ENCODE results near the gene POLA2.
A peak's percentile ranks its signal among the peaks of the same experiment; 100 is the strongest.
"Not testable (repeated sequence)": the region's sequence is repeated elsewhere in the genome, so short reads cannot be mapped to it uniquely, and the experiment has no call there.

POLA2 gene

GRCh38 chr11:65241692-65242091 is 20.1 kb upstream of the POLA2 start:
- DNase-seq (ENCODE audit: low read depth) = no peak

- no peak for DNase-seq (ENCODE audit: low read depth)
These were observed 19.4 kb upstream of the POLA2 start for GRCh38 chr11:65242389-65242788.

- DNase-seq (ENCODE audit: low read depth) = no peak
These were observed 18.0 kb upstream of the POLA2 start for GRCh38 chr11:65243797-65244196.

DNA sequence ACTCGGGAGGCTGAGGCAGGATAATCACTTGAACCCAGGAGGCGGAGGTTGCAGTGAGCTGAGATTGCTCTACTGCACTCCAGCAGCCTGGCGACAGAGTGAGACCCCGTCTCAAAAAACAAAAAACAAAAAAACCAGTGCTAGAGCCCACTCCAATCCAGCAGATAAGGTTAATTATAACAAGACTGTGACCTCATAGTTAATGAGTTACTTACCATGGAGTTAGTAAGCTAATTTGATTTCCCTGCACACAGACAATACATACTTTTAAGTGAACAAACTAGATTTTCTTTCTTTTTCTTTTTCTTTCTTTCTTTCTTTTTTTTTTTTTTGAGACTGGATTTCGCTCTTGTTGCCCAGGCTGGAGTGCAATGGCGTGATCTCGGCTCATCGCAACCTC is 16.7 kb upstream of the POLA2 start:
- DNase-seq (ENCODE audit: low read depth) = not testable (repeated sequence)

DNA sequence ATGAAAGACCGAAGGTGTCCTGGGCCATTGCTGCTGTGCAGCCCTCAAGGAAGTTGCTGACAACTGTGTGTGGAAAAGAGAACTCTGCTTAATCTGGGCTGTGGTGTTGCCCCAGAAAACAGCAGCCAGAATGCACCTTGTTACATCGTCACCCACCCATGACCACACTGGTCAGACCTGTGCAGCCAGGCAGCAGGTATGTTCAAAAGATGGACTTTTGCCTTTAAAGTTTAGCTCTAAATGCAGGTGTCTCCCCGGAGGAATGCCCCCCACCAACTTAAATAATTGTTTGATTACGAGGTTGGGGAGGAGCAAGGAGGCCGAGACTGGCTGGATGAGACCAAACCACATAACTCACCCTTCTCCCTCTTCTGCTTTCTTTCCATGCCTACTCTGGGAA is 15.3 kb upstream of the POLA2 start:
- DNase-seq (ENCODE audit: low read depth) = no peak

GRCh38 chr11:65248184-65248710 is 13.5 kb upstream of the POLA2 start:
- DNase-seq (ENCODE audit: low read depth) = not testable (repeated sequence)

DNA sequence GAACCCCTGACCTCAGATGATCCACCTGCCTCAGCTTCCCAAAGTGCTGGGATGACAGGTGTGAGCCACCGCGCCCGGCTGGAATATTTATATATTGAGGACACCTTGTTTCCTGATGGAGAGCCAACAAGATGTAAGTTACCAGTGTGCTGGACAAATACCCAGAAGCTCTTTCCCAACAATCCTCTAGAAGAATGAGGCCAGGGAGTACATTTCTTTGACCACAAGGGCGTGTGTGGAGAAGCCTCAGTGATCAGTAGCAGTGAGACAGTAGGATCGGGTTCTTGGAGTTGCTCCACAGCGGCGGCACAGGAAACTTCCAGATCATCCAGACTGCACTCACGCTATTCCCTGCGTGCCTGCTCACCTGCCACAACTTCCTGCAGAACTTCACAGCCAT is 10.3 kb upstream of the POLA2 start:
- no peak for DNase-seq (ENCODE audit: low read depth)

DNA sequence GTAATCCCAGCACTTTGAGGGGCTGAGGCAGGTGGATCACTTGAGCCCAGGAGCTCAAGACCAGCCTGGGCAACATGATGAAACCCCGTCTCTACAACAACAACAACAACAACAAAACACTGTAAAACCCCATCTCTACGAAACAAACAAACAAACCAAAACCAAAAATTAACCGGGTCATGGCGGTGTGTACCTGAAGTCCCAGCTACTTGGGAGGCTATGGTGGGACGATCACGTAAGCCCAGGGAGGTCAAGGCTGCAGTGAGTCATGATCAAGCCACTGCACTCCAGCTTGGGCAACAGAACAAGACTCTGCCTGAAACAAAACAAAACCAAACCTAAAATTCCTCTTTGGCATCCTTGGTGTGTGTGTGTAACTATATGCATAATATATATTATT is 7.0 kb upstream of the POLA2 start:
- no peak for DNase-seq (ENCODE audit: low read depth)

GRCh38 chr11:65258988-65259387 is 2.8 kb upstream of the POLA2 start:
- no peak for DNase-seq (ENCODE audit: low read depth)

GRCh38 chr11:65260302-65260701 is 1.5 kb upstream of the POLA2 start:
- no peak for DNase-seq (ENCODE audit: low read depth)

DNA sequence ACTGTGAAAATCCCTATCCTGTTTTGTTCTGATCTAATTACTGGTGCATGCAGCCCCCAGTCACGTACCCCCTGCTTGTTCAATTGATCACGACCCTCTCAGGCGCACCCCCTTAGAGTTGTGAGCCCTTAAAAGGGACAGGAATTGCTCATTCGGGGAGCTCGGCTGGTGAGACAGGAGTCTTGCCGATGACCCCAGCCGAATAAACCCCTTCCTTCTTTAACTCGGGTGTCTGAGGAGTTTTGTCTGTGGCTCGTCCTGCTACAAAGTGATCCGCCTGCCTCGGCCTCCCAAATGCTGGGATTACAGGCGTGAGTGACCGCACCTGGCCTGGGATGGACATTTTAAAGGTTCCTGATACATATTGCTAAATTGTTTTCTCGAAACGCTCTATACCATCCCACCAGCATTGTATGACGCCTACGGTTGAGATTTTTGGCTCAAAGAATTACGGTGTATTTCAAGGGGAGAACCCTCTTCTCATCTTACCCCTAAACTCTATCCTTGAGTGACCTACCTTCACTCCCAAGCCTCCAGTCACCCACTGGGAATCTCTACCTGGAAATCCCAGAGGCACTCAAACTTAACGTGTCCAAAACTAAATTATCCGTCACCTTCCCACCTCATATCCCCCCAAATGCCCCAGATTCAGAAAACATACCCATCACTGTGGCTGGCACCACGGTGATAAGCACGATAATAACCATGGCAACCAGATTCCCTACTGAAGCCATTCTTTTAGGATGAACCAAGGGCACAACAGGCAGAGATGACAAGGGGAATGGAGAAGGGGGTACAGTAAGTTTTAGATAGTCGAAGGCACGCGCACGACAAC is 789 bp upstream of the POLA2 start:
- DNase-seq (ENCODE audit: low read depth) = no peak

DNA sequence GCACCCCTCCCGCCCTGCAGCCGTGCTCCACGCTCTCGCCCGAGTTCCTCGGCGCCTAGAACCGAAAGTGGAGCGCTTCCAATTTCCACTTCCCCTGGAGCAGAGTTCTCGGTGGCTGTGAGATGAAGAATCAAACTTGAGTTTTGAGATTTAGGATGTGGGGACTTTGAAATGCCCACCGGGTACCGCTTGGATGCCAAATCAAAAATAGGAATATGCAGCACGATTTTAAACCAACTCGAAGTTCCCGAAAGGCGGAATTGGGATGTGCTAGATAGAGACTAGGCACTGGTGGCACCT is 569 bp downstream of the POLA2 start:
- DNase-seq (ENCODE audit: low read depth) = no peak

DNA sequence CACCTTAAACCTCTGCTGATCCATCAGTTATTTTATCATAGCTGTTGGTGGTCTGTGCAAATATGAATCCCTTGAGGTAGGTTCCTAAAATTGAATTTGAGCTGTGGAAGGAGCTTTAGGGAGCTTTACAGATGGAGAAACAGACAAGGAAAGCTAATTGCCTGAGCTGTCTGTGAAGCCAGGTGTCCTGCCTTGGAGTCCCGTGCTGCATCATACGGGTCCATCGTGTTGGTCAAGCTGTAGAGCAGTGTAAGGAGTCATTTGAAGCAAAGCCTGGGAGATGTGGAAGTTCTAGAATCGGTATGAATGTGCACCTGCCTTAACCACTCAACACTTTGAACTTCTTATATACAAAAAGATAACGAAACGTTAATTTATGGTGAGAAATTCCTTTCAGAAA is 1.0 kb downstream of the POLA2 start:
- DNase-seq (ENCODE audit: low read depth) = no peak

GRCh38 chr11:65264747-65265146 is 3.0 kb downstream of the POLA2 start:
- DNase-seq (ENCODE audit: low read depth) = not testable (repeated sequence)

- DNase-seq (ENCODE audit: low read depth) = no peak
These were observed 4.4 kb downstream of the POLA2 start for GRCh38 chr11:65266210-65266609.

DNA sequence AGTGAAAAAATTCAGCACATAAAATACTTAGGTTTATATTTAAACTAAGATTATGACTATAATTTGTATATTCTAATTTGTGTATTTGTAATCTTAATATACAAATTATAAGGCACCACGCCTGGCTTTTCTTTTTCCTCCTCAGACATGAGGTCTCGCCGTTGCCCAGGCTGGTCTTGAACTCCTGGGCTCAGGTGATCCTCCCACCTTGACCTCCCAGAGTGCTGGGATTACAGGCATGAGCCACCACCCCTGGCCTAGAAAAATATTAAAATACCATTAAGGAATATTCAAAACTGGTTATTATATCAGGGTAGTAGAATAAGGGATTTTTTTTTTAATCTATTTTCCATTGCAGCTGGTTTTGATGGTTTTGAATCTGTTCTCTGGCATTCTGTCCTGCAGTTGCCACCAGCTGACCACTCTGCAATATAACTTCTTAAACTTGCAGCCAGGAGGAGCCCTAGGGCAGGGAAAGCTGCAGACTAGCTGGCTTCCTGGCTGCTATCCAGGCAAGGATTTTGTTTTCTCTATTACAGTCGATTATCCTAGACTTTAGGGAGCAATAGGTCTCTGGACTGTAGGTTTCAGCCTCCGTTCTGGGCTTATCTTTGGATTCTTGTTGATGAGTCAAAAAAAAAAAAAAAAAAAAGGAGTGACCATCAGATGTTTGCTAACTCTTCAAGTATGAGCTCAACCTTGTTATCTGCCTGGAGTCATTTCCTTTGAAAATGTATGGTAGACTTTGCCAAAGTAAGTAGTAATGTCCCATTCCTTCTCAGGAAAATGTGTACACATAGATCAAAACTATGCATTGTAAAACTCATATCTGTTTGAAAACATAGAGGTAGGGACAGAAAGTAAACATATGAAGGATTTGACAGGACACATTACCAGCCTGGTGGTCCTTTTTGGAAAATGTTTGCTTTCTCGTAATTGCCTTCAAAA is 13.2 kb downstream of the POLA2 start:
- no peak for DNase-seq (ENCODE audit: low read depth)

DNA sequence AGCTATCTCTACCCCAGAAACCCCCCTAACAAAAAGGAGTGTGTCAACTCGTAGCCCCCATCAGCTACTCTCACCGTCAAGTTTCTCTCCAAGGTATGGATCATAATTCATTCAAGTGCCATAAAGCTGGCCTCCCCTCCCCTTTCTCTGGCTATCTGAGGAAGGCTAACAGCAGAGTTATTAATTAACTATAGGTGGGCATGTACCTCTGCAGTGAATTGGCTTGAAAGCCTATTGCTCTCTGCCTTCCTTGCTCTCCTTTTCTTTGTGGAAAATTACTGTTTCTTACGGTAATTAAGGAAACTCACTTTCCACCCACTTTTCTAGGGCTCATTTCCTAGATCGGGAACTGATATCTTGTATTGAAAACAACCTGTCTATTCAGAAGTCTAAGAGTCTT is 14.1 kb downstream of the POLA2 start:
- DNase-seq (ENCODE audit: low read depth) = no peak

DNA sequence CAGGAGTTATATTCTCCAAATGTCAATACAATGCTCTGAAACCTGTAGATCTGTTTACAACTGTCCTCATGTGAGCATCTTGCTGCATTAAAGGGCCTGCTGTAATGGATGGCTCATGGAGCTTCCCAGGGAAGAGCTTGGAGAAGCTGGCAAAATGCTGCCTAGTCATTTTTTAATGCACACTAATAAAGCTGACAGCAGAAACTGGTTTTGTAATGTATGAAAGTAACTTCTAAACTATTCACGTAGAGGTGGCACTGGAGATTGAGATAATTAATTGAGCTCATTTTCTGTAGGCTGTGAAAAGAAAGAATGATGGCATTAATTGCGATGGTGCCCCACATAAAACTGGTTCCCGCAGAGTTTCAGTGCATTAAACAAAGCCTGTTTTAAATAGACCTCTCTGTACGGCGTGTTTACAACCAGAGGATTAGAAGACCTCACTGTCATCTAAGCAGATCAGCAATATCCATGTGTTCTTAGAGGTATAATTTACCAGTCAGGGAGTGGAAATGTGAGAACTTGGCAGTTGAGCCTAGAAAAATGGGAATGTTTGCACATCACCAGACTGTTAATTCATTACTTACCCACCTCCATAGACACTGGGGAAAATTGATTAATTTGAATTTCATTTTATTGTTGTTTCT is 16.0 kb downstream of the POLA2 start:
- DNase-seq (ENCODE audit: low read depth) = no peak

DNA sequence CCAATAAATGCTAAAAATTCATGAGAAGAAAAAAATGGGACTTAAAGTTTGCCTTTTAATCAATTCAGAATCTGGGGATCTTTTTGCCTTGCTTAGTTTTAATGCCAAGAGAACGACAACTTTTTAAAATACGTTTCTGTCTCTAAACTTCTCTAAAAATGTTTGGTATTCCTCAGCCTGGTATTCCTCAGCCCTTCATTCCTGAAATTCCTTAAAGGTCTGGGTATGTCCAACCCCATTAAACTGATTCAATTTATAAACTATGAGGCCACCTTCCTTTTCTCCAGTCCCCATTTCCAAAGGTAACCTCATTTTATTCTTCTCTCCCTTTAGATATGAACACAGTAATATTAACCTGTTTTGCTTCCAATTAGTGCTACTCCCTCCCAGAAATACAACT is 16.6 kb downstream of the POLA2 start:
- no peak for DNase-seq (ENCODE audit: low read depth)

DNA sequence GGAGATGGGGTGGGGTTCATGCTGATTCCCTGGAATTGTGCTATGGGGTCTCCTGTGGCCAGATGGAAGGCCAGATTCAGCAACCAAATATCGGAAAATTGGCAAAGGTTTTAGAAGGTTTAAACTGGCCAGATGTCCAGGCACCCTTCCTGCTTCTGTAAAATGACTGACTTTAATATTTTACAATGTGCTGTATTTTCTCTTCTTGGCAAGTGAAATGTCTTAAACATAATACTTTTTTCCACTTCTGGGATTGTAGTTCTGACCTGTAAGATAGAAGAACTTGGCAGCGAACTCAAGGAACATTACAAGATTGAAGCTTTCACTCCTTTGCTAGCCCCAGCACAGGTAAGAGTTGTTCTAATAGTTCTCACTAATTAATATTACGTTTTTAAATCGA is 17.5 kb downstream of the POLA2 start:
- no peak for DNase-seq (ENCODE audit: low read depth)

- peak; percentile 41 for DNase-seq (ENCODE audit: low read depth)
These were observed 18.1 kb downstream of the POLA2 start for GRCh38 chr11:65279741-65280440.

DNA sequence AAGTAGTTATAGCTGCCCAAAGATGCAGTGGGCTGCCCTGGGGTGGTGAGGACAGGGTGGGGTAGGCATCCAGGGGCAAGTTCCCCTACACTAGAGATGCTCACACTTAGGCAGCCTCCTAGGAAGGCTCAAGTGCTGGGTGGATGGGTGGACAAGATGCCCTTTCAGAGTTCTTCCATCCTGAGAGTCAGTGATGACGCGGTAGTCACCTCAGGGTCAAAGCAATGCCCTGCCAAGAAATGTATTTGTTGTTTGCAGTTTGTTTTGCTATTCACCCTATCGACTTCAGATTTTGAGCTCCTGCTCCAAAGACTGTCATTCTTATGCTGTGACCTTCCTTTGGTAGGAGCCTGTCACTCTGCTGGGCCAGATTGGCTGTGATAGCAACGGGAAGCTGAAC is 18.9 kb downstream of the POLA2 start:
- no peak for DNase-seq (ENCODE audit: low read depth)

Measured in activated T-cell treated with anti-CD3 and anti-CD28 coated beads for 48 hours (primary cell).